Tibial artery (tissue), 4 donors: ENCODE measurements around the gene CBLC.

Experiments
- DNase-seq, 2 donors: peaks; one replicate each; pipeline ENCODE4 v3.0.0-alpha.2; 2019
- H3K27ac ChIP-seq, 2 donors: fragments of 200-600 bp; sonication (generic) in 1 of 2; 1 replicate in 1 of 2; 2 replicates in 1 of 2; pipeline ENCODE4 v1.5.1; 2018 to 2019; ENCODE audit warnings: mild to moderate bottlenecking in 1 of 2
- H3K27me3 ChIP-seq, 2 donors: fragments of 200-600 bp; sonication (generic) in 1 of 2; one replicate each; pipeline versions ENCODE4 v1.5.1 to v1.6.0; 2016 to 2019
- H3K36me3 ChIP-seq, 3 donors: fragments of 200-600 bp; sonication (generic) in 2 of 3; one replicate each; pipeline ENCODE4 v1.5.1; 2016 to 2019; ENCODE audit warnings: mild to moderate bottlenecking in 2 of 3
- H3K4me1 ChIP-seq, 4 donors: fragments of 200-600 bp; sonication (generic) in 2 of 4; 1 replicate in 3 of 4; 2 replicates in 1 of 4; pipeline ENCODE4 v1.5.1; 2016 to 2019
- H3K4me3 ChIP-seq, 2 donors: fragments of 200-600 bp; sonication (generic) in 1 of 2; 1 replicate in 1 of 2; 2 replicates in 1 of 2; pipeline ENCODE4 v1.5.1; 2018 to 2019; ENCODE audit warnings: mild to moderate bottlenecking in 2 of 2
- H3K9me3 ChIP-seq, 3 donors: fragments of 200-600 bp; sonication (generic) in 1 of 3; one replicate each; pipeline ENCODE4 v1.5.1; 2016 to 2019
- intact Hi-C: fragments of 100-400 bp; cut with DNase I; formaldehyde crosslinking; loops from one replicate; pipeline ENCODE4 v1.15.0; 2023; ENCODE audit warnings: low total_unique reads
- TF ChIP-seq, protein P1 (sequence below), 2 experiments: fragments of 200-600 bp in 1 of 2; fragments of 450-650 bp in 1 of 2; IDR thresholded peaks; one replicate each; pipeline ENCODE4 v1.5.1; 2017 to 2019; ENCODE audit warnings: antibody characterized with exemption in 2 of 2, mild to moderate bottlenecking in 1 of 2, moderate library complexity in 1 of 2

CBLC gene

DNA sequence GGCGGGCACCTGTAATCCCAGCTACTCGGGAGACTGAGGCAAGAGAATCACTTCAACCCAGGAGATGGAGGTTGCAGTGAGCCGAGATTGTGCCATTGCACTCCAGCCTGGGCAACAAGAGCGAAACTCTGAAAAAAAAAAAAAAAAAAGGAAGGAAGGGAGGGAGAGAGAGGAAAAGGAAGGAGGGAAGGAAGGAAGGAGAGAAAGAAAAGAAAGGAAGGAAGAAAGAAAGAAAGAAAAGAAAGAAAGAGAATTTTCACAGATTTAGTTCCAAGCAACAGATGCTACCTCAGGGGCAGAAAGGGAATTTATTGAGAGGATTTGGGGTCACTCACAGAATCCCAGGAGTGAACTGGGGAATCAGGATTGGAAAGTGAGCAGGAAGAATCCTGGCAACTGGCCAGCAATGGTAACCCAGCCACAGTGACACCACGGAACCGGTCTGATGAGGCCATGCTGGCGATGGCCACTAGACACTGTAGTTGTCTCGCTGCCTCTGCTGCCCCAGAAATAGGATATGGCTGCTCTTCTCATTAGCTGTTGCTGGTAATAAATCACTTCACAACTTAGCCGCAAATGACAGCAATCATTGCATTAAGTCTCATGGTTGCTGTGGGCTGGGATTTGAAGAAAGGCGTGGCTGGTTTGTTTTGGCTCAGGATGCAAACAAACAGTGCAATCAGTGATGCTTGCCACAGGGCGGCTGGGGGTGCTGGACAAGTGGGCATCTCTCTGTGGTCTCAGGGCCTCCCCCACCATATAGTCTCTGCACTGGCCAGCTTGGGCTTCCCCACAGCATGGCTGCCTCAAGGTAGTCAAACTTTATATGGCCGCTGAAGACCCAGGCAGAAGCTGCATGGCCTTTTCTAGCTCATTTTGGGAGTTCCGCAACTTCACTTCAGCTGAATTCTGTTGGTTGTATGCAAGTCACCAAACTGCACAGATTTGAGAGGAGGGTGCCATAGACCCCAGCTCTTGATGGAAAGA, 26.0 kb downstream of the CBLC start:
- Histone ChIP-seq H3K27me3 (no peaks in the 10 kb centered on the region), H3K9me3 (no peaks in the 10 kb centered on the region), H3K27ac (no peak overlapping the region), H3K4me1 (peaks cover 0 to 22% (median 10%) of the 10 kb centered on the region in 4 donors), H3K4me3 (no peak overlapping the region), H3K36me3 (no peaks in the 10 kb centered on the region)
- intact Hi-C loops, result no loop called here
- TF ChIP-seq, protein P1, sequence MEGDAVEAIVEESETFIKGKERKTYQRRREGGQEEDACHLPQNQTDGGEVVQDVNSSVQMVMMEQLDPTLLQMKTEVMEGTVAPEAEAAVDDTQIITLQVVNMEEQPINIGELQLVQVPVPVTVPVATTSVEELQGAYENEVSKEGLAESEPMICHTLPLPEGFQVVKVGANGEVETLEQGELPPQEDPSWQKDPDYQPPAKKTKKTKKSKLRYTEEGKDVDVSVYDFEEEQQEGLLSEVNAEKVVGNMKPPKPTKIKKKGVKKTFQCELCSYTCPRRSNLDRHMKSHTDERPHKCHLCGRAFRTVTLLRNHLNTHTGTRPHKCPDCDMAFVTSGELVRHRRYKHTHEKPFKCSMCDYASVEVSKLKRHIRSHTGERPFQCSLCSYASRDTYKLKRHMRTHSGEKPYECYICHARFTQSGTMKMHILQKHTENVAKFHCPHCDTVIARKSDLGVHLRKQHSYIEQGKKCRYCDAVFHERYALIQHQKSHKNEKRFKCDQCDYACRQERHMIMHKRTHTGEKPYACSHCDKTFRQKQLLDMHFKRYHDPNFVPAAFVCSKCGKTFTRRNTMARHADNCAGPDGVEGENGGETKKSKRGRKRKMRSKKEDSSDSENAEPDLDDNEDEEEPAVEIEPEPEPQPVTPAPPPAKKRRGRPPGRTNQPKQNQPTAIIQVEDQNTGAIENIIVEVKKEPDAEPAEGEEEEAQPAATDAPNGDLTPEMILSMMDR (IDR thresholded peaks at IDR 0.05), result no peak
- DNase-seq, result no peak

DNA sequence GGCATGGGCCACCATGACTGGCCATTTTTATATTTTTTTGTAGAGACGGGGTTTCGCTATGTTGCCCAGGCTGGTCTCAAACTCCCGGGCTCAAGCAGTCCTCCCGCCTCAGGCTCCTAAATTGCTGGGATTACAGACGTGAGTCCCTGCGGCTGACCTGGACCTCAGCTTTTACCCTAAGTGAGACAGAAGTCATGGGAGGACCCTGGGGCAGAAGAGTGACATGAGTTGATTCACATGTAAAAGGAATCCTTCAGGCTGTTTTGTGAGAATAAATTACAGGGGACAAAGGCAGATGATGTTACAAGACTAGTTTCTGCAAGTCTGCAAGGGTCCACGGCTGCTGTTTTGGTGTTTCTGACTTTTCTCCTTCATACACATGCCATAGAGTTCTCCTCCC, 28.6 kb downstream of the CBLC start:
- no peak overlapping the region for H3K4me3 ChIP-seq
- no peaks in the 10 kb centered on the region for H3K9me3 ChIP-seq
- TF ChIP-seq, protein P1 (IDR thresholded peaks at IDR 0.05), result no peak
- peaks cover 0 to 35% (median 28%) of the 10 kb centered on the region in 4 donors for H3K4me1 ChIP-seq
- H3K27me3 ChIP-seq, result no peaks in the 10 kb centered on the region
- H3K27ac ChIP-seq, result no peak overlapping the region
- no peak for DNase-seq
- H3K36me3 ChIP-seq, result peaks cover 0 to 4% (median 0%) of the 10 kb centered on the region in 3 donors
- intact Hi-C loops, result no loop called here

GRCh38 chr19:44807162-44807561, 29.5 kb downstream of the CBLC start:
- TF ChIP-seq, protein P1 (IDR thresholded peaks at IDR 0.05), result no peak
- Histone ChIP-seq H3K27ac (peak overlapping the region; percentile 82 to 87), H3K36me3 (peaks cover 3 to 13% (median 4%) of the 10 kb centered on the region in 3 donors), H3K9me3 (no peaks in the 10 kb centered on the region), H3K4me3 (no peak overlapping the region), H3K27me3 (no peaks in the 10 kb centered on the region), H3K4me1 (peaks cover 0 to 44% (median 37%) of the 10 kb centered on the region in 4 donors)
- DNase-seq, result no peak
- intact Hi-C loops, result no loop called here

GRCh38 chr19:44807652-44808462, 30.2 kb downstream of the CBLC start:
- Histone ChIP-seq H3K4me1 (peaks cover 0 to 50% (median 42%) of the 10 kb centered on the region in 4 donors), H3K4me3 (peak overlapping the region; percentile 72 to 87), H3K36me3 (peaks cover 8 to 18% (median 11%) of the 10 kb centered on the region in 3 donors), H3K9me3 (no peaks in the 10 kb centered on the region), H3K27me3 (no peaks in the 10 kb centered on the region), H3K27ac (peak overlapping the region; percentile 82 to 87)
- TF ChIP-seq, protein P1 (IDR thresholded peaks at IDR 0.05), result peak; percentile 15 to 28
- DNase-seq, result no peak
- intact Hi-C loops, result no loop called here

DNA sequence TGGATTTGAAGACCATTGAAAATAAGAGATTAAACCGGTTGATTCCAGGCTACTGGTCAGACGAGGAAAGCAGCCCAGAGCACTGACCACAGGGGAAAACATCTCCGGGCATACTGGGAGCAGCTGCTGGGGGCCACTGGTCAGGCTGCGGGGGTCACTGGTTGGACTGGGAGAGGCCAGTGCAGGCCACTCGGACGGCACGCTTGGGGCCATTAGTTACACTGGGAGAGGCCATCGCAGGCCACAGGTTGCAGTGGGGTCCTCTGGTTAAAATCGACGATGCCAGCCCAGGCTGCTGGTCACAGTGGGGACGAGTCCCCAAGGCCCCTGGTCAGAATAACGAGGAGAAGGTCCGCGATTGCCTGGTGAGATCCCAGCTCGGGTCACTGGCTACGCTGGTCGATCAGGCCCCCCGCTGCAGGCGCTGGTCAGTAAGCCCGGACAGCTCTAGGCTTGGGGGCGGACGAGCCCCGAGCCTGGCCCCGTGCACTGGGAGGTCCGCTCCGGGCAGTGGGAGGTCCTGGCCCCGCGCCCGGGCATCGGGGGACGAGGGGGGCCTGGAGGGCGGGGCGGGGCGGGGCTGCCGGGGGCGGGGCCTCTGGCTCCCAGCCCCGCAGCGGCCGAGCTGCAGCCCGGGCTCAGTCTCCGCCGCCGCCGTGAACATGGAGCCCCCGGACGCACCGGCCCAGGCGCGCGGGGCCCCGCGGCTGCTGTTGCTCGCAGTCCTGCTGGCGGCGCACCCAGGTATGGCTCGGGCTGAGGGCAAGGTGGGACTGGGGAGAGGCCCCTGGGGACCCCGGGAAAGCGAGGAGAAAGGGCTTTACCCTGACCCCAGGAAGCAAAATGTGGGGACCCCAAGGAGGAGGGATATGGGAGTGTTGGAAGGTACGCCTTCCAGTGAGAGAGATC, 31.0 kb downstream of the CBLC start, which contains the start of gene BCAM:
BCAM (plus strand) TSS at position 641 of the 909 bp plus-strand sequence; CDS start at position 663, 22 bp downstream.
- intact Hi-C loops, result no loop called here

More for the DNA sequence above, 31.0 kb downstream of the CBLC start, which contains the start of gene BCAM:
- Histone ChIP-seq H3K9me3 (no peaks in the 10 kb centered on the region), H3K4me3 (peak within 1 kb of the TSS; percentile 72 to 87), H3K27ac (peak within 1 kb of the TSS; percentile 82 to 87), H3K36me3 (peaks cover 17 to 27% (median 20%) of the 10 kb centered on the region in 3 donors), H3K27me3 (no peaks in the 10 kb centered on the region), H3K4me1 (peaks cover 0 to 57% (median 46%) of the 10 kb centered on the region in 4 donors)
- TF ChIP-seq, protein P1 (IDR thresholded peaks at IDR 0.05), result no peak
- DNase-seq, result peak; percentile 67 to 89
